Neural cell (in vitro differentiated cells): ENCODE data around the gene LRRC4. TPM values are rescaled to one million over a fixed set of nuclear protein-coding genes. Genes with fewer than 3 reads are reported as not detected.

Experiments used
- H2AFZ ChIP-seq: fragments of 200-600, 300-800 bp; sonication (generic), shearing (Covaris generic); 2 replicates; pipeline ENCODE4 v1.6.0; 2014; ENCODE audit warnings: low read depth, mild to moderate bottlenecking, antibody characterized with exemption, low read length, moderate library complexity
- H3F3A ChIP-seq: fragments of 200-600 bp; shearing (Covaris generic); 2 replicates; pipeline ENCODE4 v1.6.1; 2016; ENCODE audit warnings: mild to moderate bottlenecking, moderate library complexity, mixed read lengths, antibody characterized with exemption, low read length; ENCODE audit not compliant: insufficient read depth, poor library complexity, severe bottlenecking
- H3K27ac ChIP-seq: fragments of 200-600, 300-800 bp; sonication (generic), shearing (Covaris generic); 2 replicates; pipeline ENCODE4 v1.5.1; 2014; ENCODE audit warnings: mild to moderate bottlenecking, low read length, moderate library complexity
- H3K27me3 ChIP-seq: fragments of 300-800, 200-600 bp; sonication (generic), shearing (Covaris generic); 2 replicates; pipeline ENCODE4 v1.6.0; 2014; ENCODE audit warnings: mild to moderate bottlenecking, low read depth, low read length, moderate library complexity; ENCODE audit not compliant: insufficient read depth
- H3K36me3 ChIP-seq: fragments of 300-800, 200-600 bp; sonication (generic), shearing (Covaris generic); 2 replicates; pipeline ENCODE4 v1.5.1; 2014; ENCODE audit warnings: mild to moderate bottlenecking, antibody characterized with exemption, low read length, moderate library complexity; ENCODE audit not compliant: insufficient read depth
- H3K4me2 ChIP-seq: fragments of 300-800, 200-600 bp; sonication (generic), shearing (Covaris generic); 2 replicates; pipeline ENCODE4 v1.6.0; 2014; ENCODE audit warnings: mild to moderate bottlenecking, low read length
- H3K4me3 ChIP-seq: fragments of 300-800, 200-600 bp; sonication (generic), shearing (Covaris generic); 2 replicates; pipeline ENCODE4 v1.5.1; 2014; ENCODE audit warnings: mild to moderate bottlenecking, low read length, moderate library complexity
- H3K79me2 ChIP-seq: fragments of 200-600 bp; shearing (Covaris generic); replicated peaks from 2 replicates; pipeline ENCODE4 v1.6.0; 2014; ENCODE audit warnings: mild to moderate bottlenecking, low read length, moderate library complexity; ENCODE audit not compliant: insufficient read depth
- H3K9ac ChIP-seq: fragments of 300-800, 200-600 bp; sonication (generic), shearing (Covaris generic); 2 replicates; pipeline ENCODE4 v1.6.1; 2016; ENCODE audit warnings: mild to moderate bottlenecking, low read length, mixed read lengths
- H3K9me2 ChIP-seq: fragments of 200-600 bp; shearing (Covaris generic); 2 replicates; pipeline ENCODE4 v1.6.1; 2016; ENCODE audit warnings: mild to moderate bottlenecking, low read length, mixed read lengths; ENCODE audit not compliant: insufficient read depth
- H3K9me3 ChIP-seq: fragments of 200-600, 300-800 bp; sonication (generic), shearing (Covaris generic); 2 replicates; pipeline ENCODE4 v1.6.1; 2016; ENCODE audit warnings: mild to moderate bottlenecking, mixed run types, low read length, moderate library complexity, mixed read lengths
- H4K20me1 ChIP-seq: fragments of 200-600 bp; shearing (Covaris generic); 2 replicates; pipeline ENCODE4 v1.6.1; 2016; ENCODE audit warnings: mild to moderate bottlenecking, mixed run types; ENCODE audit not compliant: insufficient read depth
- EP300 ChIP-seq: fragments of 450-650 bp; conservative IDR thresholded peaks from 2 replicates; pipeline ENCODE4 v1.6.1; 2014; ENCODE audit warnings: antibody characterized with exemption, mild to moderate bottlenecking, moderate library complexity; ENCODE audit not compliant: poor library complexity, severe bottlenecking
- EZH2 ChIP-seq: fragments of 200-600, 300-800 bp; shearing (Covaris generic), sonication (generic); IDR thresholded peaks from 2 replicates; pipeline ENCODE4 v1.6.1; 2014; ENCODE audit warnings: antibody characterized with exemption, low read length, borderline replicate concordance, mild to moderate bottlenecking; ENCODE audit not compliant: insufficient read depth, poor library complexity, severe bottlenecking
- MXI1 ChIP-seq: fragments of 450-650 bp; conservative IDR thresholded peaks from 2 replicates; pipeline ENCODE4 v1.6.1; 2014; ENCODE audit warnings: antibody characterized with exemption, mild to moderate bottlenecking; ENCODE audit not compliant: poor library complexity, severe bottlenecking
- POLR2AphosphoS5 ChIP-seq: IDR thresholded peaks from 2 replicates; pipeline ENCODE4 v1.6.1; 2012
- RAD21 ChIP-seq: fragments of 450-650 bp; conservative IDR thresholded peaks from 2 replicates; pipeline ENCODE4 v1.6.1; 2014; ENCODE audit warnings: antibody characterized with exemption, mild to moderate bottlenecking, moderate library complexity
- SMC3 ChIP-seq: fragments of 450-650 bp; conservative IDR thresholded peaks from 2 replicates; pipeline ENCODE4 v1.6.1; 2014; ENCODE audit warnings: antibody characterized with exemption, mild to moderate bottlenecking, moderate library complexity; ENCODE audit not compliant: poor library complexity
- TAF1 ChIP-seq: IDR thresholded peaks from 2 replicates; pipeline ENCODE4 v1.6.1; 2012; ENCODE audit warnings: low read depth
- polyA plus RNA-seq: library from polyadenylated mRNA; depleted of rRNA; stranded (reverse); fragments of >200 nt; gene quantifications from 2 replicates; pipeline ENCODE4 v1.2.3, GENCODE V29; 2014
- TF ChIP-seq, protein P1 (sequence below): fragments of 450-650 bp; IDR thresholded peaks from 2 replicates; pipeline ENCODE4 v1.5.1; 2014; ENCODE audit warnings: antibody characterized with exemption, mild to moderate bottlenecking, moderate library complexity; ENCODE audit not compliant: poor library complexity, severe bottlenecking
- TF ChIP-seq, protein P2 (sequence below): IDR thresholded peaks from 2 replicates; pipeline ENCODE4 v1.6.1; 2012; ENCODE audit warnings: borderline replicate concordance

LRRC4 gene
- polyA plus RNA-seq, 1 donor from 2014 or later, result 15.7 TPM

- no peaks in the 10 kb centered on the region for H3K9me3 ChIP-seq
- H3K36me3 ChIP-seq, result peaks cover 9% of the 10 kb centered on the region
- H3K27me3 ChIP-seq, result no peaks in the 10 kb centered on the region
- no peak overlapping the region for H3K4me2 ChIP-seq
- TF ChIP-seq EP300 (no peak), SMC3 (no peak), EZH2 (no peak), MXI1 (no peak), TAF1 (no peak), RAD21 (no peak), POLR2AphosphoS5 (no peak)
- TF ChIP-seq, protein P1, sequence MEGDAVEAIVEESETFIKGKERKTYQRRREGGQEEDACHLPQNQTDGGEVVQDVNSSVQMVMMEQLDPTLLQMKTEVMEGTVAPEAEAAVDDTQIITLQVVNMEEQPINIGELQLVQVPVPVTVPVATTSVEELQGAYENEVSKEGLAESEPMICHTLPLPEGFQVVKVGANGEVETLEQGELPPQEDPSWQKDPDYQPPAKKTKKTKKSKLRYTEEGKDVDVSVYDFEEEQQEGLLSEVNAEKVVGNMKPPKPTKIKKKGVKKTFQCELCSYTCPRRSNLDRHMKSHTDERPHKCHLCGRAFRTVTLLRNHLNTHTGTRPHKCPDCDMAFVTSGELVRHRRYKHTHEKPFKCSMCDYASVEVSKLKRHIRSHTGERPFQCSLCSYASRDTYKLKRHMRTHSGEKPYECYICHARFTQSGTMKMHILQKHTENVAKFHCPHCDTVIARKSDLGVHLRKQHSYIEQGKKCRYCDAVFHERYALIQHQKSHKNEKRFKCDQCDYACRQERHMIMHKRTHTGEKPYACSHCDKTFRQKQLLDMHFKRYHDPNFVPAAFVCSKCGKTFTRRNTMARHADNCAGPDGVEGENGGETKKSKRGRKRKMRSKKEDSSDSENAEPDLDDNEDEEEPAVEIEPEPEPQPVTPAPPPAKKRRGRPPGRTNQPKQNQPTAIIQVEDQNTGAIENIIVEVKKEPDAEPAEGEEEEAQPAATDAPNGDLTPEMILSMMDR, result no peak
- TF ChIP-seq, protein P2, sequence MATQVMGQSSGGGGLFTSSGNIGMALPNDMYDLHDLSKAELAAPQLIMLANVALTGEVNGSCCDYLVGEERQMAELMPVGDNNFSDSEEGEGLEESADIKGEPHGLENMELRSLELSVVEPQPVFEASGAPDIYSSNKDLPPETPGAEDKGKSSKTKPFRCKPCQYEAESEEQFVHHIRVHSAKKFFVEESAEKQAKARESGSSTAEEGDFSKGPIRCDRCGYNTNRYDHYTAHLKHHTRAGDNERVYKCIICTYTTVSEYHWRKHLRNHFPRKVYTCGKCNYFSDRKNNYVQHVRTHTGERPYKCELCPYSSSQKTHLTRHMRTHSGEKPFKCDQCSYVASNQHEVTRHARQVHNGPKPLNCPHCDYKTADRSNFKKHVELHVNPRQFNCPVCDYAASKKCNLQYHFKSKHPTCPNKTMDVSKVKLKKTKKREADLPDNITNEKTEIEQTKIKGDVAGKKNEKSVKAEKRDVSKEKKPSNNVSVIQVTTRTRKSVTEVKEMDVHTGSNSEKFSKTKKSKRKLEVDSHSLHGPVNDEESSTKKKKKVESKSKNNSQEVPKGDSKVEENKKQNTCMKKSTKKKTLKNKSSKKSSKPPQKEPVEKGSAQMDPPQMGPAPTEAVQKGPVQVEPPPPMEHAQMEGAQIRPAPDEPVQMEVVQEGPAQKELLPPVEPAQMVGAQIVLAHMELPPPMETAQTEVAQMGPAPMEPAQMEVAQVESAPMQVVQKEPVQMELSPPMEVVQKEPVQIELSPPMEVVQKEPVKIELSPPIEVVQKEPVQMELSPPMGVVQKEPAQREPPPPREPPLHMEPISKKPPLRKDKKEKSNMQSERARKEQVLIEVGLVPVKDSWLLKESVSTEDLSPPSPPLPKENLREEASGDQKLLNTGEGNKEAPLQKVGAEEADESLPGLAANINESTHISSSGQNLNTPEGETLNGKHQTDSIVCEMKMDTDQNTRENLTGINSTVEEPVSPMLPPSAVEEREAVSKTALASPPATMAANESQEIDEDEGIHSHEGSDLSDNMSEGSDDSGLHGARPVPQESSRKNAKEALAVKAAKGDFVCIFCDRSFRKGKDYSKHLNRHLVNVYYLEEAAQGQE, result no peak
- H4K20me1 ChIP-seq, result no peaks in the 10 kb centered on the region
- no peaks in the 10 kb centered on the region for H3F3A ChIP-seq
- H2AFZ ChIP-seq, result no peak overlapping the region
- no peak overlapping the region for H3K27ac ChIP-seq
- no peak overlapping the region for H3K4me3 ChIP-seq
- H3K79me2 ChIP-seq, result no peaks in the 10 kb centered on the region
- no peak overlapping the region for H3K9ac ChIP-seq
- H3K9me2 ChIP-seq, result no peaks in the 10 kb centered on the region
These were observed 23.1 kb downstream of the LRRC4 start for GRCh38 chr7:128008141-128008540.

DNA sequence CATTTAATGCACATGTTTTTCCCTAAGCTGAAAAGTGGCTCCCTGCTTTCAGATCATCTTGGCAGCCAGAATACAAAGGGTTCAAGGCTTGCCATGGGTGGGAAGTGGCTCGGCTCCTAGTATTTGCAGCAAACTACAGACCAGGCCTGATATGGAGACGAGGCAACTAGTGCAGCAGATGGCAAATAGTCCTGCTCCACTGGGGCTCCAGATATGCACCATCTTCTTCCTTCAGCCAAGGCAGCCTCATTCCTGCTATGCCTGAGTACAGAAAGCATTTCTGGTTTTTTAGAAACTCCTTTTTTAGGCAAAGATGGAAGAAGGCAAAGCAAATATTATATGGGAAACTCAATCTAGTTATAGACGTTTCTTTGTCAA lies 23.9 kb downstream of the LRRC4 start:
- Histone ChIP-seq H4K20me1 (no peaks in the 10 kb centered on the region), H3K36me3 (peaks cover 9% of the 10 kb centered on the region), H2AFZ (no peak overlapping the region), H3K27ac (no peak overlapping the region), H3K9ac (no peak overlapping the region), H3K9me3 (no peaks in the 10 kb centered on the region), H3F3A (no peaks in the 10 kb centered on the region), H3K9me2 (no peaks in the 10 kb centered on the region), H3K79me2 (no peaks in the 10 kb centered on the region), H3K4me3 (no peak overlapping the region), H3K4me2 (no peak overlapping the region), H3K27me3 (no peaks in the 10 kb centered on the region)
- TF ChIP-seq SMC3 (no peak), MXI1 (no peak), EP300 (no peak), POLR2AphosphoS5 (no peak), EZH2 (no peak), RAD21 (no peak), TAF1 (no peak)
- TF ChIP-seq, protein P1, result no peak
- TF ChIP-seq, protein P2, result no peak
